Osteoblast (primary cell): ENCODE results near the gene MAP1S. TPM values are rescaled to one million over a fixed set of nuclear protein-coding genes. Genes with fewer than 3 reads are reported as not detected.

ENCODE experiments used
- DNase-seq: peaks from one replicate; pipeline ENCODE4 v3.0.0; 2011; ENCODE audit warnings: low spot score, mixed read lengths; ENCODE audit not compliant: insufficient read length; ENCODE audit errors: missing footprints
- H2AFZ ChIP-seq: 2 replicates; pipeline ENCODE4 v1.6.0; 2011; ENCODE audit warnings: mild to moderate bottlenecking, low read length
- H3K27ac ChIP-seq: 2 replicates; pipeline ENCODE4 v1.5.1; 2011; ENCODE audit warnings: mild to moderate bottlenecking, low read depth, low read length, moderate library complexity
- H3K27me3 ChIP-seq: 2 replicates; pipeline ENCODE4 v1.6.0; 2012; ENCODE audit warnings: mild to moderate bottlenecking, control low read depth, inconsistent platforms, low read length, moderate library complexity; ENCODE audit not compliant: insufficient read depth
- H3K36me3 ChIP-seq: 2 replicates; pipeline ENCODE4 v1.5.1; 2011; ENCODE audit warnings: mild to moderate bottlenecking, low read length, control low read depth, moderate library complexity; ENCODE audit not compliant: insufficient read depth
- H3K4me1 ChIP-seq: 2 replicates; pipeline ENCODE4 v1.5.1; 2011; ENCODE audit warnings: mild to moderate bottlenecking, low read length, control low read depth, moderate library complexity; ENCODE audit not compliant: insufficient read depth
- H3K4me2 ChIP-seq: 2 replicates; pipeline ENCODE4 v1.6.0; 2011; ENCODE audit warnings: mild to moderate bottlenecking, low read length; ENCODE audit not compliant: insufficient read depth
- H3K4me3 ChIP-seq: fragments of 200-600 bp; sonication (generic); 3 replicates; pipeline ENCODE4 v1.5.1; 2012; ENCODE audit warnings: mild to moderate bottlenecking, low read length, inconsistent platforms; ENCODE audit not compliant: insufficient read depth
- H3K79me2 ChIP-seq: 2 replicates; pipeline ENCODE4 v1.6.0; 2012; ENCODE audit warnings: mild to moderate bottlenecking, low read length, control low read depth, inconsistent platforms; ENCODE audit not compliant: insufficient read depth
- H3K9me3 ChIP-seq: 2 replicates; pipeline ENCODE4 v1.5.1; 2011; ENCODE audit warnings: low read depth, low read length, control low read depth
- H4K20me1 ChIP-seq: 2 replicates; pipeline ENCODE4 v1.6.0; 2012; ENCODE audit warnings: mild to moderate bottlenecking, low read length, control low read depth; ENCODE audit not compliant: insufficient read depth
- total RNA-seq: library from RNA; depleted of rRNA; stranded (reverse); fragments of >200 nt; gene quantifications from 2 replicates; pipeline ENCODE4 v1.2.3, GENCODE V29; 2012
- TF ChIP-seq, protein P1 (sequence below): IDR thresholded peaks from 2 replicates; pipeline ENCODE4 v1.5.1; 2011; ENCODE audit warnings: mild to moderate bottlenecking, low read depth, low read length, moderate library complexity; ENCODE audit errors: extremely low read depth

MAP1S gene
- total RNA-seq, 1 donor, result 15.2 TPM

DNA sequence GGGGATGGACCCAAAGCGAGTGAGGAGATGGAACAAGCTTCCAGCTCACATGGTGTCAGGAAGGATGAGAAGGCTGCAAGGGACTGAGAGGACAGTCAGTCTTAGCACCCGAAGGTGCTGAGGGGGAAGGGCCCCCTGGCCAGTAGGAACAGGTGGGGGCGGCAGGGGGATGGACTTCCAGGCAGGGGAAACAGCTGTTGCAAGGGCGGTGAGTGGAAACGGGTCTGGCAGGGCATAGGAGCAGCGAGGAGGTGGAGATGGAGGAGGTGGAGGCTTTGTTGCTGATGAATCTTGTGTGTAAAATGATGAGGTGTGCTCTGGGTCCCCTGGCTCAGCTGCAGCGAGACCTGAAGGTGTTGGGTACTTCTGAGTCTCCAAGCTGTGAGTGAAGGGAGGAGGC is 1.2 kb downstream of the MAP1S start:
- no peak for DNase-seq
- peak overlapping the region; percentile 96 for H3K4me2 ChIP-seq
- H3K4me3 ChIP-seq, result peak overlapping the region; percentile 85
- H3K36me3 ChIP-seq, result peaks cover 10% of the 10 kb centered on the region
- H3K4me1 ChIP-seq, result peaks cover 19% of the 10 kb centered on the region
- peaks cover 47% of the 10 kb centered on the region for H3K79me2 ChIP-seq
- H2AFZ ChIP-seq, result no peak overlapping the region
- no peak overlapping the region for H3K27ac ChIP-seq
- TF ChIP-seq, protein P1, sequence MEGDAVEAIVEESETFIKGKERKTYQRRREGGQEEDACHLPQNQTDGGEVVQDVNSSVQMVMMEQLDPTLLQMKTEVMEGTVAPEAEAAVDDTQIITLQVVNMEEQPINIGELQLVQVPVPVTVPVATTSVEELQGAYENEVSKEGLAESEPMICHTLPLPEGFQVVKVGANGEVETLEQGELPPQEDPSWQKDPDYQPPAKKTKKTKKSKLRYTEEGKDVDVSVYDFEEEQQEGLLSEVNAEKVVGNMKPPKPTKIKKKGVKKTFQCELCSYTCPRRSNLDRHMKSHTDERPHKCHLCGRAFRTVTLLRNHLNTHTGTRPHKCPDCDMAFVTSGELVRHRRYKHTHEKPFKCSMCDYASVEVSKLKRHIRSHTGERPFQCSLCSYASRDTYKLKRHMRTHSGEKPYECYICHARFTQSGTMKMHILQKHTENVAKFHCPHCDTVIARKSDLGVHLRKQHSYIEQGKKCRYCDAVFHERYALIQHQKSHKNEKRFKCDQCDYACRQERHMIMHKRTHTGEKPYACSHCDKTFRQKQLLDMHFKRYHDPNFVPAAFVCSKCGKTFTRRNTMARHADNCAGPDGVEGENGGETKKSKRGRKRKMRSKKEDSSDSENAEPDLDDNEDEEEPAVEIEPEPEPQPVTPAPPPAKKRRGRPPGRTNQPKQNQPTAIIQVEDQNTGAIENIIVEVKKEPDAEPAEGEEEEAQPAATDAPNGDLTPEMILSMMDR, result no peak
- no peaks in the 10 kb centered on the region for H3K9me3 ChIP-seq
- H4K20me1 ChIP-seq, result peaks cover 28% of the 10 kb centered on the region
- no peaks in the 10 kb centered on the region for H3K27me3 ChIP-seq

DNA sequence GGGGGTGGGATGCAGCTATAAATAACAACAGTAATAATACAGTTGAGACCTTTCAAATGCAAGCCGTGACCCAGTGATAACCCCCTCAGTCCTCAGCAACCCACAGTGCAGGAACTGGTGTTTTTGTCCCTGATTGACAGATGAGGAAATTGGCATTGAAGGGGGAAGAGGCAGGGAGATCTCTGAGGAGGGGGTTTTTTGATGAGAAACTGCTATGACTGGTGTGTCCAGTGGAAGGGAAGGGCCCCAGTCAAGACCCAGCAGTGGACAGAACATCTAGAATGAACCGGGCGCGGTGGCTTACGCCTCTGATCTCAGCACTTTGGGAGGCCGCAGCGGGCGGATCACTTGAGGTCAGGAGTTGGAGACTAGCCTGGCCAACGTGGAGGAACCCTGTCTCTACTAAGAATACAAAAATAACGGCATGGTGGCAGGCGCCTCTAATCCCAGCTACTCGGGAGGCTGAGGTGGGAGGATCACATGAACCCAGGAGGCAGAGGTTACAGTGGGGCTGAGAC is 1.9 kb downstream of the MAP1S start:
- Histone ChIP-seq H3K36me3 (peaks cover 13% of the 10 kb centered on the region), H3K79me2 (peaks cover 47% of the 10 kb centered on the region), H3K4me1 (peaks cover 19% of the 10 kb centered on the region), H2AFZ (no peak overlapping the region), H3K27me3 (no peaks in the 10 kb centered on the region), H4K20me1 (peaks cover 30% of the 10 kb centered on the region), H3K4me3 (peak overlapping the region; percentile 85), H3K9me3 (no peaks in the 10 kb centered on the region), H3K4me2 (peak overlapping the region; percentile 96), H3K27ac (no peak overlapping the region)
- TF ChIP-seq, protein P1, result no peak
- no peak for DNase-seq

DNA sequence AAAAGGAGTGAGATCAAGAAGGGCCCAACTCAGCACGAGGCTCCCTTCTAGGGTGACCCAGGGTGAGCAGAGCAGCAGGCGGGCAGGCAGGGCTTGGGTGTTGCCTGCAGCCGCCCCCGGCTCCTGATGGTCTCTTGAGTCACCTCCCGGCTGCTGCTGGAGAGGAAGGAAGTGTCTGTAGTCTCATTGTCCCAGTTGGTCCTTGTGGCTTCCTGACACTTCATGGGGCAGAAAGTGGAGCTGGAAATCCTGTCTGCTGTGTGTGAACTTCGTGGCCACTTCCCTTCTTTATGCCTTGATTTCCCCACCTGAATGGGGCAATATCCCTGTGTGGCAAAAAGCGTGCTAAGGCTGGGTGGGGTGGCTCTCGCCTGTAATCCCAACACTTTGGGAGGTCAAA is 2.5 kb downstream of the MAP1S start:
- no peak overlapping the region for H3K4me3 ChIP-seq

DNA sequence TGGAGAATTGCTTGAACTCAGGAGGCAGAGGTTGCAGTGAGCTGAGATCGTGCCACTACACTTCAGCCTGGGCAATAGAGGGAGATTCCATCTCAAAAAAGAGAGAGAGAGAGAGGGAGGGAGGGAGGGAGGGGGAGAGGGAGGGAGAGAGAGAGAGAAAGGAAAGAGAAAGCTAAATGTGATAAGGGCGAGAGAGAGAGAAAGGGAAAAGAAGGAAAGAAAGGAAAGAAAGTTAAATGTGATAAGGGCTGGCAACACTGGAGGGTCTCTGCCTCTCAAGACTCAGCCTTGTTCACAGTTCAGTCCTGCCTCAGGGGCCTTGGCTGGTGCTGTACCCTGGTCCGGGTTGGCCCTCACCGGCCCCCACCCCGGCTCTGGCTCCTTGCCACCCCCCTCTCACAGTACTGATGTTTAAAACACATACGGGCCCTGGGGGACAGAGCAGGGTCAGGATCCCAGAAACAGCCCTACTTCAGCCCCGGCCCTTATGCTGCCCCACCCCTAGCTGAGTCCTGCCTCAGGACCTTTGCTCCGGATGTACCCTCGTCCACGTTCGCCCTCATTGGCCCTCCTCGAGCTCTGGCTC is 3.5 kb downstream of the MAP1S start:
- Histone ChIP-seq H2AFZ (no peak overlapping the region), H3K9me3 (no peaks in the 10 kb centered on the region), H3K36me3 (peaks cover 22% of the 10 kb centered on the region), H3K4me2 (no peak overlapping the region), H3K4me1 (peaks cover 9% of the 10 kb centered on the region), H3K79me2 (peaks cover 53% of the 10 kb centered on the region), H3K27me3 (no peaks in the 10 kb centered on the region), H3K27ac (no peak overlapping the region), H3K4me3 (no peak overlapping the region), H4K20me1 (peaks cover 30% of the 10 kb centered on the region)
- TF ChIP-seq, protein P1, result no peak
- peak; percentile 68 for DNase-seq

More for the DNA sequence above, 2.5 kb downstream of the MAP1S start:
- Histone ChIP-seq H3K79me2 (peaks cover 47% of the 10 kb centered on the region), H3K27me3 (no peaks in the 10 kb centered on the region), H4K20me1 (peaks cover 30% of the 10 kb centered on the region), H3K9me3 (no peaks in the 10 kb centered on the region), H3K27ac (no peak overlapping the region), H2AFZ (no peak overlapping the region), H3K4me1 (peaks cover 18% of the 10 kb centered on the region), H3K36me3 (peaks cover 17% of the 10 kb centered on the region), H3K4me2 (no peak overlapping the region)
- peak; percentile 97 for DNase-seq
- TF ChIP-seq, protein P1, result no peak
